OCI-LY3 (cell line): ENCODE measurements around the gene DNASE2B.

ENCODE experiments used
- H2AFZ ChIP-seq: fragments of 200-600, 300-600 bp; shearing (Covaris generic); 2 replicates; pipeline ENCODE4 v1.6.0; 2014; ENCODE audit warnings: antibody characterized with exemption, low read depth, low read length
- H3K27ac ChIP-seq: fragments of 200-600, 300-600 bp; sonication (generic); 2 replicates; pipeline ENCODE4 v1.5.1; 2014; ENCODE audit warnings: mild to moderate bottlenecking, low read length, moderate library complexity, mixed read lengths
- H3K27me3 ChIP-seq: fragments of 200-600, 300-600 bp; sonication (generic); 2 replicates; pipeline ENCODE4 v1.6.1; 2014; ENCODE audit warnings: low read depth, low read length, mixed read lengths
- H3K36me3 ChIP-seq: fragments of 200-600, 300-600 bp; sonication (generic); replicated peaks from 2 replicates; pipeline ENCODE3; 2014; ENCODE audit warnings: low read depth, low read length, mixed read lengths
- H3K4me1 ChIP-seq: fragments of 300-600, 200-600 bp; sonication (generic); 2 replicates; pipeline ENCODE4 v1.6.1; 2014; ENCODE audit warnings: low read length, mixed read lengths
- H3K4me2 ChIP-seq: fragments of 200-600, 300-600 bp; sonication (generic); 2 replicates; pipeline ENCODE4 v1.6.1; 2014; ENCODE audit warnings: low read length, mixed read lengths
- H3K4me3 ChIP-seq: fragments of 300-600, 200-600 bp; sonication (generic); 2 replicates; pipeline ENCODE4 v1.5.1; 2014; ENCODE audit warnings: antibody characterized with exemption, mild to moderate bottlenecking, low read length, moderate library complexity
- H3K79me2 ChIP-seq: fragments of 300-600, 200-600 bp; shearing (Covaris generic); 2 replicates; pipeline ENCODE4 v1.6.1; 2014; ENCODE audit warnings: mild to moderate bottlenecking, low read length, mixed read lengths
- H3K9ac ChIP-seq: fragments of 300-600, 200-600 bp; shearing (Covaris generic); 2 replicates; pipeline ENCODE4 v1.6.0; 2014; ENCODE audit warnings: mild to moderate bottlenecking, low read length, moderate library complexity
- H3K9me3 ChIP-seq: fragments of 200-600, 300-600 bp; shearing (Covaris generic); 2 replicates; pipeline ENCODE4 v1.6.1; 2014; ENCODE audit warnings: low read length, mixed read lengths; ENCODE audit not compliant: insufficient read depth
- H4K20me1 ChIP-seq: fragments of 200-600, 300-600 bp; sonication (generic); 2 replicates; pipeline ENCODE4 v1.6.1; 2016; ENCODE audit warnings: low read length, mixed read lengths; ENCODE audit not compliant: insufficient read depth
- EZH2phosphoT487 ChIP-seq: fragments of 200-600 bp; shearing (Covaris generic); IDR thresholded peaks from 2 replicates; pipeline ENCODE4 v1.6.1; 2018; ENCODE audit warnings: antibody characterized with exemption, mixed run types, low read depth
- TF ChIP-seq, protein P1 (sequence below): fragments of 200-600, 300-600 bp; sonication (generic); IDR thresholded peaks from 2 replicates; pipeline ENCODE4 v1.5.1; 2014; ENCODE audit warnings: antibody characterized with exemption, low read length, low read depth

The DNASE2B gene

GRCh38 chr1:84422909-84423308 is 24.6 kb downstream of the DNASE2B start:
- Histone ChIP-seq H3K9me3 (no peaks in the 10 kb centered on the region), H2AFZ (no peak overlapping the region), H3K27me3 (no peaks in the 10 kb centered on the region), H3K27ac (no peak overlapping the region), H3K79me2 (no peaks in the 10 kb centered on the region), H4K20me1 (no peaks in the 10 kb centered on the region), H3K4me1 (no peaks in the 10 kb centered on the region), H3K36me3 (no peaks in the 10 kb centered on the region), H3K4me2 (no peak overlapping the region), H3K9ac (no peak overlapping the region), H3K4me3 (no peak overlapping the region)
- TF ChIP-seq EZH2phosphoT487, result no peak
- TF ChIP-seq, protein P1, sequence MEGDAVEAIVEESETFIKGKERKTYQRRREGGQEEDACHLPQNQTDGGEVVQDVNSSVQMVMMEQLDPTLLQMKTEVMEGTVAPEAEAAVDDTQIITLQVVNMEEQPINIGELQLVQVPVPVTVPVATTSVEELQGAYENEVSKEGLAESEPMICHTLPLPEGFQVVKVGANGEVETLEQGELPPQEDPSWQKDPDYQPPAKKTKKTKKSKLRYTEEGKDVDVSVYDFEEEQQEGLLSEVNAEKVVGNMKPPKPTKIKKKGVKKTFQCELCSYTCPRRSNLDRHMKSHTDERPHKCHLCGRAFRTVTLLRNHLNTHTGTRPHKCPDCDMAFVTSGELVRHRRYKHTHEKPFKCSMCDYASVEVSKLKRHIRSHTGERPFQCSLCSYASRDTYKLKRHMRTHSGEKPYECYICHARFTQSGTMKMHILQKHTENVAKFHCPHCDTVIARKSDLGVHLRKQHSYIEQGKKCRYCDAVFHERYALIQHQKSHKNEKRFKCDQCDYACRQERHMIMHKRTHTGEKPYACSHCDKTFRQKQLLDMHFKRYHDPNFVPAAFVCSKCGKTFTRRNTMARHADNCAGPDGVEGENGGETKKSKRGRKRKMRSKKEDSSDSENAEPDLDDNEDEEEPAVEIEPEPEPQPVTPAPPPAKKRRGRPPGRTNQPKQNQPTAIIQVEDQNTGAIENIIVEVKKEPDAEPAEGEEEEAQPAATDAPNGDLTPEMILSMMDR, result no peak

GRCh38 chr1:84424513-84425149 is 26.3 kb downstream of the DNASE2B start:
- Histone ChIP-seq H3K36me3 (no peaks in the 10 kb centered on the region), H3K27me3 (no peaks in the 10 kb centered on the region), H3K79me2 (no peaks in the 10 kb centered on the region), H4K20me1 (no peaks in the 10 kb centered on the region), H3K9me3 (no peaks in the 10 kb centered on the region), H2AFZ (no peak overlapping the region), H3K4me1 (no peaks in the 10 kb centered on the region), H3K4me2 (no peak overlapping the region), H3K27ac (no peak overlapping the region), H3K4me3 (no peak overlapping the region), H3K9ac (no peak overlapping the region)
- TF ChIP-seq, protein P1, result no peak
- TF ChIP-seq EZH2phosphoT487, result no peak

DNA sequence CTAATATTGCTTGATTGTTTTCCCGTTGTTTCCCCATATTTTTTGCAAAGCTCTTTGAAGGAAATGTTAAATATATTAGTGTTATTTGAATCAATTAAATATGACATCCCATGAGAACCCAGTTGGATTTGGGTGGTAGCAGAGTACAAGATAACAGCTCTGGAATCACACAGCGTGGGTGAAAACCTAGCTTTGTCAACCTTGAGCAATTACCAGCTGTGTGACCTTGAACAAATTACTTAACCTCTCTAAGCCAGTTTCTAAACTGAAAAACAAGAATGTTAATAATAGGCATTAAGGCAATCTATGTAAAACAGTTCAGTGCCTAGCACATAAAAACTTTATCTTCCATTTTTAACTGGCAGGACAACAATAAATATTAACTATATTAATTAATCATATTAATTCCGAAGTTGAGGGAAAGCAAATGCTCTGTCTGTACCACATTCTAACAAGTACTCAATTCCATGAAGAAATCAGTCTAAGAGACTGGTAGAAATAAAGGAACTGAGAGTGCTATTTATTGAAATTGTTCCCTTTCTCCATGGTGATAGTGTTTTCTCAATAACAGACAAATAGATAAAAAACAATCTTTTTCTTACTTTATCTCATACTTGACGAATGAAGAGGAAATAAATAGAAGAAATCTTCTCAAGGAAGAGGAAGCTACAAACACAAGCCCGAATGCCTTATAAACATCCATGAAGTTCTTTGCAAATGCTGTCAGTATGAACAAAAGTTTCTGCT is 27.0 kb downstream of the DNASE2B start:
- TF ChIP-seq EZH2phosphoT487, result no peak
- TF ChIP-seq, protein P1, result no peak
- Histone ChIP-seq H2AFZ (no peak overlapping the region), H3K9ac (no peak overlapping the region)

GRCh38 chr1:84426376-84426775 is 28.1 kb downstream of the DNASE2B start:
- Histone ChIP-seq H3K9me3 (no peaks in the 10 kb centered on the region), H3K4me2 (no peak overlapping the region), H2AFZ (no peak overlapping the region), H3K79me2 (no peaks in the 10 kb centered on the region), H3K36me3 (no peaks in the 10 kb centered on the region), H4K20me1 (no peaks in the 10 kb centered on the region), H3K9ac (no peak overlapping the region), H3K4me1 (no peaks in the 10 kb centered on the region), H3K27me3 (no peaks in the 10 kb centered on the region), H3K4me3 (no peak overlapping the region), H3K27ac (no peak overlapping the region)
- TF ChIP-seq, protein P1, result no peak
- no peak for TF ChIP-seq EZH2phosphoT487

More for the DNA sequence above, 27.0 kb downstream of the DNASE2B start:
- no peaks in the 10 kb centered on the region for H3K79me2 ChIP-seq
- no peaks in the 10 kb centered on the region for H3K27me3 ChIP-seq
- no peaks in the 10 kb centered on the region for H3K36me3 ChIP-seq
- no peaks in the 10 kb centered on the region for H3K4me1 ChIP-seq
- H3K4me3 ChIP-seq, result no peak overlapping the region
- H3K4me2 ChIP-seq, result no peak overlapping the region
- H3K9me3 ChIP-seq, result no peaks in the 10 kb centered on the region
- H4K20me1 ChIP-seq, result no peaks in the 10 kb centered on the region
- H3K27ac ChIP-seq, result no peak overlapping the region
